A549 (cell line): ENCODE measurements around the gene ATRAID. TPM values are rescaled to one million over a fixed set of nuclear protein-coding genes. Genes with fewer than 3 reads are reported as not detected.
A peak's percentile ranks its signal among the peaks of the same experiment; 100 is the strongest.

Experiments used
- CBX8 ChIP-seq: fragments of 200-600 bp; sonication (generic); IDR thresholded peaks from 2 replicates; pipeline ENCODE4 v1.6.1; 2016
- CEBPB ChIP-seq, 2 experiments: fragments of >200 bp in 1 of 2; sonication (Bioruptor Twin) in 1 of 2; formaldehyde crosslinking in 1 of 2; IDR thresholded peaks; 2 replicates each; pipeline ENCODE4 v1.6.1; 2012 to 2016
- CHD2 ChIP-seq: fragments of 150-350 bp; IDR thresholded peaks from 2 replicates; pipeline ENCODE4 v1.6.1; 2014; ENCODE audit warnings: low read length; ENCODE audit not compliant: partially characterized antibody
- CHD4 ChIP-seq: fragments of 200-600 bp; sonication (generic); IDR thresholded peaks from 2 replicates; pipeline ENCODE4 v1.6.1; 2016; ENCODE audit warnings: antibody characterized with exemption, mild to moderate bottlenecking, borderline replicate concordance
- EP300 ChIP-seq, 2 experiments: fragments of >200 bp; sonication (Bioruptor Twin); formaldehyde crosslinking; IDR thresholded peaks; 2 replicates in 1 of 2; 3 replicates in 1 of 2; pipeline ENCODE4 v1.6.1; 2016 to 2017
- HDAC2 ChIP-seq: fragments of 200-600 bp; sonication (generic); IDR thresholded peaks from 2 replicates; pipeline ENCODE4 v1.6.1; 2016
- HEYL ChIP-seq: fragments of 250-450 bp; sonication (Bioruptor Pico); IDR thresholded peaks from 2 replicates; pipeline ENCODE4 v1.8.0; 2021; ENCODE audit warnings: mild to moderate bottlenecking, moderate library complexity
- HOXA7 ChIP-seq: fragments of 250-450 bp; sonication (Bioruptor Pico); IDR thresholded peaks from 2 replicates; pipeline ENCODE4 v1.5.0; 2020; ENCODE audit warnings: mild to moderate bottlenecking, moderate library complexity
- HOXB5 ChIP-seq: fragments of 250-450 bp; sonication (Bioruptor Pico); IDR thresholded peaks from 2 replicates; pipeline ENCODE4 v1.5.0; 2020; ENCODE audit warnings: mild to moderate bottlenecking, moderate library complexity
- JUN ChIP-seq, 2 experiments: fragments of >200 bp; sonication (Bioruptor Twin); formaldehyde crosslinking; IDR thresholded peaks; 2 replicates in 1 of 2; 3 replicates in 1 of 2; pipeline ENCODE4 v1.6.1; 2016 to 2017
- JUNB ChIP-seq: fragments of >200 bp; sonication (Bioruptor Twin); formaldehyde crosslinking; IDR thresholded peaks from 2 replicates; pipeline ENCODE4 v1.6.1; 2016
- KDM1A ChIP-seq: fragments of 200-600 bp; sonication (generic); IDR thresholded peaks from 2 replicates; pipeline ENCODE4 v1.6.1; 2016; ENCODE audit warnings: low read depth, mild to moderate bottlenecking
- MYC ChIP-seq: IDR thresholded peaks from 2 replicates; pipeline ENCODE4 v1.6.1; 2012; ENCODE audit warnings: mild to moderate bottlenecking, inconsistent platforms, low read length, improper control_type of control experiment, borderline replicate concordance
- NPAS2 ChIP-seq: fragments of 250-450 bp; sonication (Bioruptor Pico); IDR thresholded peaks from 2 replicates; pipeline ENCODE4 v1.8.0; 2022; ENCODE audit warnings: mild to moderate bottlenecking, moderate library complexity, borderline replicate concordance
- PBX3 ChIP-seq: IDR thresholded peaks from 2 replicates; pipeline ENCODE4 v1.6.1; 2012
- POLR2AphosphoS2 ChIP-seq: conservative IDR thresholded peaks from 2 replicates; pipeline ENCODE4 v1.6.1; 2012; ENCODE audit warnings: low read length, improper control_type of control experiment, inconsistent platforms
- RAD21 ChIP-seq, 2 experiments: fragments of >200 bp in 1 of 2; sonication (Bioruptor Twin) in 1 of 2; formaldehyde crosslinking in 1 of 2; IDR thresholded peaks in 1 of 2; conservative IDR thresholded peaks in 1 of 2; 2 replicates in 1 of 2; 3 replicates in 1 of 2; pipeline ENCODE4 v1.6.1; 2012 to 2018; ENCODE audit warnings: inconsistent platforms in 1 of 2
- RFX5 ChIP-seq: fragments of 450-650 bp; IDR thresholded peaks from 2 replicates; pipeline ENCODE4 v1.7.1; 2014; ENCODE audit warnings: antibody characterized with exemption, mild to moderate bottlenecking, moderate library complexity
- RNF2 ChIP-seq: fragments of 200-600 bp; sonication (generic); IDR thresholded peaks from 2 replicates; pipeline ENCODE4 v1.6.1; 2016; ENCODE audit warnings: low read depth, mild to moderate bottlenecking, antibody characterized with exemption, moderate library complexity, borderline replicate concordance
- SMC3 ChIP-seq: fragments of >200 bp; sonication (Bioruptor Twin); formaldehyde crosslinking; IDR thresholded peaks from 3 replicates; pipeline ENCODE4 v1.6.1; 2018; ENCODE audit warnings: inconsistent platforms
- polyA plus RNA-seq, 4 experiments: library from polyadenylated mRNA; depleted of rRNA in 3 of 4; stranded (reverse); fragments of >200 nt; fragmentation: RNase III in 1 of 4; extraction: RNeasy Plus Mini Kit Qiagen cat#74134 plus additional on column Dnase treatment in 1 of 4; gene quantifications; 2 replicates in 3 of 4; 3 replicates in 1 of 4; pipeline ENCODE4 v1.2.3, GENCODE V29; 2011 to 2017
- TF ChIP-seq, protein P1 (sequence below): fragments of 150-350 bp; IDR thresholded peaks from 2 replicates; pipeline ENCODE4 v1.6.1; 2014; ENCODE audit warnings: low read depth, mild to moderate bottlenecking, low read length
- TF ChIP-seq, protein P2 (sequence below): fragments of 250-450 bp; sonication (Bioruptor Pico); IDR thresholded peaks from 2 replicates; pipeline ENCODE4 v1.5.0; 2020; ENCODE audit warnings: low read depth, mild to moderate bottlenecking, moderate library complexity
- TF ChIP-seq, protein P3 (sequence below): fragments of >200 bp; sonication (Bioruptor Twin); formaldehyde crosslinking; IDR thresholded peaks from 3 replicates; pipeline ENCODE4 v1.5.1; 2016
- TF ChIP-seq, protein P4 (sequence below): fragments of 450-650 bp; IDR thresholded peaks from 2 replicates; pipeline ENCODE4 v1.6.1; 2014; ENCODE audit warnings: antibody characterized with exemption

Gene ATRAID
- polyA plus RNA-seq, 2 of the 4 experiments (the other 2 are of a cell fraction) = 176 to 346 TPM

DNA sequence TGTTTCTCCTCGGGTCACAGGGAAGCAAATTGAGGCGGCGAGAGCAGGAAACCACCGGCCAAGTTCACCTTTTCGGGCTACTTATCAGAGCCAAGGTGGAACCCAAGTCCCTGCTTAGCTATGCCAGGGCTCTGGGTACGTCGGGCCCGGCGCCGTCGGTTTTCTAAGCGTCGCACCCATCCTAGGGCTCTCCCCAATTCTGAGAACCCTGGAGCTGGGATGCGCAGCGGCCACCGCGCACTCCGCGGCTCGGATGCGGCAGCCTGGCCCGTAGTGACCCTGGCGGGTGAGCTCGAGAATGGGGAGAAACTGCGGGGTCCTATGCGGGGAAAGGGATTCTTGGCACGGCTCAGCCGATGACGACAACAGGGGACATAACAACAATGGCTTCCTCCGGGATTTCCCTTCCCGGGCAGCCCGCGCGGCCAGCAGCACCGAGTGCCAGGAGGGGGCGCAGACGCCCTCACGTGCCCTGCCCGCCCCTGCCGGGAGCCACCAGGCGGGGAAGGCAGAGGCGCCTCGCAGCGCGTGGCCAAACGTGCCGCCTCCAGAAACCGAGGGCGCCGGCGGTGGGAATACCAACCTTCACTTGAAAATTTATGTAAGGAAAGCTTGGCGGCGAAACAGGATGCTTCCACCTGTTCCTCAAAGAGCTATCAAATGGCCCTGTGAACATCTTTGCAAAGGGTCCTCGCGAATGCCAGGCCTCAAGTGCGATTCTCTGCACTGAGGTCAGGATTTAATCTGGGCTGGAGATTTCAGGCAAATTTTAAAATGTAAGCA, 53.1 kb downstream of the ATRAID start (continued):
- TF ChIP-seq, protein P1, sequence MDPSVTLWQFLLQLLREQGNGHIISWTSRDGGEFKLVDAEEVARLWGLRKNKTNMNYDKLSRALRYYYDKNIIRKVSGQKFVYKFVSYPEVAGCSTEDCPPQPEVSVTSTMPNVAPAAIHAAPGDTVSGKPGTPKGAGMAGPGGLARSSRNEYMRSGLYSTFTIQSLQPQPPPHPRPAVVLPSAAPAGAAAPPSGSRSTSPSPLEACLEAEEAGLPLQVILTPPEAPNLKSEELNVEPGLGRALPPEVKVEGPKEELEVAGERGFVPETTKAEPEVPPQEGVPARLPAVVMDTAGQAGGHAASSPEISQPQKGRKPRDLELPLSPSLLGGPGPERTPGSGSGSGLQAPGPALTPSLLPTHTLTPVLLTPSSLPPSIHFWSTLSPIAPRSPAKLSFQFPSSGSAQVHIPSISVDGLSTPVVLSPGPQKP = no peak
- TF ChIP-seq RFX5 (no peak), CBX8 (no peak), PBX3 (no peak), CEBPB (IDR thresholded peaks at IDR 0.05) (no peak), SMC3 (peak; percentile 83), MYC (peak; percentile 51; the same call in 1 of the 2 replicates), JUN (IDR thresholded peaks at IDR 0.05) (no peak), RNF2 (no peak), HDAC2 (no peak), CHD2 (no peak), NPAS2 (CRISPR knock-in tag) (peak; percentile 75), KDM1A (no peak), HOXB5 (CRISPR knock-in tag) (no peak), HEYL (CRISPR knock-in tag) (no peak), HOXA7 (CRISPR knock-in tag) (no peak), POLR2AphosphoS2 (no peak), CHD4 (no peak), EP300 (IDR thresholded peaks at IDR 0.05) (no peak), RAD21 (conservative IDR thresholded peaks at IDR 0.05 in 1 of 2, IDR thresholded peaks at IDR 0.05 in 1 of 2) (peak; percentile 40 to 59; a peak in 4 of 5 replicates), JUNB (no peak)
- TF ChIP-seq, protein P2, sequence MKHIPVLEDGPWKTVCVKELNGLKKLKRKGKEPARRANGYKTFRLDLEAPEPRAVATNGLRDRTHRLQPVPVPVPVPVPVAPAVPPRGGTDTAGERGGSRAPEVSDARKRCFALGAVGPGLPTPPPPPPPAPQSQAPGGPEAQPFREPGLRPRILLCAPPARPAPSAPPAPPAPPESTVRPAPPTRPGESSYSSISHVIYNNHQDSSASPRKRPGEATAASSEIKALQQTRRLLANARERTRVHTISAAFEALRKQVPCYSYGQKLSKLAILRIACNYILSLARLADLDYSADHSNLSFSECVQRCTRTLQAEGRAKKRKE (CRISPR knock-in tag) = no peak
- TF ChIP-seq, protein P3, sequence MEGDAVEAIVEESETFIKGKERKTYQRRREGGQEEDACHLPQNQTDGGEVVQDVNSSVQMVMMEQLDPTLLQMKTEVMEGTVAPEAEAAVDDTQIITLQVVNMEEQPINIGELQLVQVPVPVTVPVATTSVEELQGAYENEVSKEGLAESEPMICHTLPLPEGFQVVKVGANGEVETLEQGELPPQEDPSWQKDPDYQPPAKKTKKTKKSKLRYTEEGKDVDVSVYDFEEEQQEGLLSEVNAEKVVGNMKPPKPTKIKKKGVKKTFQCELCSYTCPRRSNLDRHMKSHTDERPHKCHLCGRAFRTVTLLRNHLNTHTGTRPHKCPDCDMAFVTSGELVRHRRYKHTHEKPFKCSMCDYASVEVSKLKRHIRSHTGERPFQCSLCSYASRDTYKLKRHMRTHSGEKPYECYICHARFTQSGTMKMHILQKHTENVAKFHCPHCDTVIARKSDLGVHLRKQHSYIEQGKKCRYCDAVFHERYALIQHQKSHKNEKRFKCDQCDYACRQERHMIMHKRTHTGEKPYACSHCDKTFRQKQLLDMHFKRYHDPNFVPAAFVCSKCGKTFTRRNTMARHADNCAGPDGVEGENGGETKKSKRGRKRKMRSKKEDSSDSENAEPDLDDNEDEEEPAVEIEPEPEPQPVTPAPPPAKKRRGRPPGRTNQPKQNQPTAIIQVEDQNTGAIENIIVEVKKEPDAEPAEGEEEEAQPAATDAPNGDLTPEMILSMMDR = peak; percentile 71
- TF ChIP-seq, protein P4, sequence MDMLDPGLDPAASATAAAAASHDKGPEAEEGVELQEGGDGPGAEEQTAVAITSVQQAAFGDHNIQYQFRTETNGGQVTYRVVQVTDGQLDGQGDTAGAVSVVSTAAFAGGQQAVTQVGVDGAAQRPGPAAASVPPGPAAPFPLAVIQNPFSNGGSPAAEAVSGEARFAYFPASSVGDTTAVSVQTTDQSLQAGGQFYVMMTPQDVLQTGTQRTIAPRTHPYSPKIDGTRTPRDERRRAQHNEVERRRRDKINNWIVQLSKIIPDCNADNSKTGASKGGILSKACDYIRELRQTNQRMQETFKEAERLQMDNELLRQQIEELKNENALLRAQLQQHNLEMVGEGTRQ = peak; percentile 73
